HG03097 (cell line): ENCODE measurements around the gene BCO2.

ENCODE experiments used
- ATAC-seq: cut with Tn5 transposase; IDR thresholded peaks from one replicate; pipeline ENCODE4 v1.9.1; 2021; ENCODE audit not compliant: unreplicated experiment, low FRiP score

Gene BCO2

DNA sequence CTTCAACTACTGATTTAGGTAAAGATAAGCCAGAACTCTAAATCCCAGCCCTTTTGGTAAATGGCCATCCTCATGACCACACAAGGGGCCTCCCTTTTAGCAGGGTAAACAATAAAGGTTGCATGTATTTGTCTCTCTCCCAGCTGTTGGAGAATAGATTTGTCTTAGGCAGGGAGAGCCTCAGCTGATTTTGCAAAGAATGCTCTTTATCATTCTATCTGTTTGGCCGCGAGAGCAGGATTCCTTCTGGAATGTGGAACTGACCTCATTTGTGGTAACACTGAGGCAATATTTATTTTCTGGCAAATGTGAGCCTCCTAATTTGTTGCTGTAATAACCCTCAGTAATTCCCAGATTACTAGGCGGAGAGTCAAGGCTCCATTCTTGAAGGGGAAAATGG is 66.2 kb downstream of the BCO2 start:
- no peak for ATAC-seq

DNA sequence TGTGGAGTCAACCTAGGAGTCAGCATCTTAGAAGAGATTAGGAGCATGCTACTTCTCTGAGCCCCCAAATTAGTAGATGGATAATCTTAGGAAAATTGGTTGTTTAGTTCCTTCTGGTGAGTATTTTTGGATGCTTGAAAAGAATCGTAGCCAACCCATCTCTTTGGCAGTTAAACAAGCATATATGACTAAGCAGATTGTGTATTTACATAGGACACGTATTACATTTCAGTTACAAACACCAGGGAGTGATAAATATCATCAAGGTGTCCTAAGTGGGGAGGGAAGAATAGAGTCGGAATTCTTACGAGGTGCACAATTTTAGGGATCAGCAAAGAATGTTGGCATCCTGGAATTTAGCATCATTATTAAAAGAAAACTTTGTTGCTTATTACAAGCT is 71.9 kb downstream of the BCO2 start:
- no peak for ATAC-seq

DNA sequence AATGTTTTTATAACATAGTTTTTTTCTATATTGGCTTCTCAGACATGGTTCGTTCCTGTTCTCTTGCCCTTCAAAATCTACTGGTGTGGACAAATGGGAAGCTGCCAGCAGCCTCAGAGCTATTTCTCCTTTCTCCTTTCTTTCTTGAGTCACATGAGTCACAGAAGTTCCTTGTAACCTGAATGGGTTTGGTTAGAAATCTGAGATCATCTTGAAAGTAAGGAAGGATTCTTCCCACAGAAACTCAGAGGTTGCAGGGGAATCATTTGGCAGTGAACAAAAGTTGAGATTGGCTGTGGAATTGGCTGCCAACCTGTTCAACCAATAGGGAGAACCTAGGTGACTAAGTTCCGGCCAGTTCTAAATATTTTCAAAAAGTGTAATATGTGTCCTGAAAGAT is 72.9 kb downstream of the BCO2 start:
- ATAC-seq, result no peak

DNA sequence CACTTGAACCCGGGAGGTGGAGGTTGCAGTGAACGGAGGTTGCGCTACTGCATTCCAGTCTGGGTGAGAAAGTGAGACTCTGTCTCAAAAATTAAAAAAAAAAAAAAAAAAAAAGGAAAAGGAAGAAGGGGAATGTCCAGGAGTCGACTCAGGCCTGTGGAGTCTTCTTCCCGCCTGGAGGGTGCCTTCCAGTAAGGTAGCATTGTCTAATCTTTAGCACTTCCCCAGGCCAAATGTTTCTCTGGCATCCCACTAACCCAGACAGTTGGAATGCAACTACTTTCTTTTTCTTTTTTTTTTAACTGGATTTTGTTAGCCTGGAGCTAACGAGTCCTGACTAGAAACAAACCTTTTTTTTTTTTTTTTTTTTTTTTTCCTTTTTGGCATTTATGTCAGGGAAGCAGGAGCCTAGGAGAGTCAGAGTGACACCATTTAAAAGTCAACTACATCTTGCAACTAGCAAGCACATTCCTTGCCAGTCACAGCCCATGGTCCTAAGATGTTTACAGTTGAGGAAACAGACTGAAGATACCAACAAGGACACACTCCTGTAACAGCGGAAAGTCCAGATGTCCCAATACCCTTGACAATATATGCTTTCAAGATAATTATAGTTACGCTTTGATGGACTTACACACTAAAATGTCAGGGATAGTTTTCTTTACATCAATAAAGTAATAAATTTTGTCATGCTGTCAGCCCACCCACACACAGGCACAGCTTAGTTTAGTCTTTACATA is 74.7 kb downstream of the BCO2 start:
- no peak for ATAC-seq

DNA sequence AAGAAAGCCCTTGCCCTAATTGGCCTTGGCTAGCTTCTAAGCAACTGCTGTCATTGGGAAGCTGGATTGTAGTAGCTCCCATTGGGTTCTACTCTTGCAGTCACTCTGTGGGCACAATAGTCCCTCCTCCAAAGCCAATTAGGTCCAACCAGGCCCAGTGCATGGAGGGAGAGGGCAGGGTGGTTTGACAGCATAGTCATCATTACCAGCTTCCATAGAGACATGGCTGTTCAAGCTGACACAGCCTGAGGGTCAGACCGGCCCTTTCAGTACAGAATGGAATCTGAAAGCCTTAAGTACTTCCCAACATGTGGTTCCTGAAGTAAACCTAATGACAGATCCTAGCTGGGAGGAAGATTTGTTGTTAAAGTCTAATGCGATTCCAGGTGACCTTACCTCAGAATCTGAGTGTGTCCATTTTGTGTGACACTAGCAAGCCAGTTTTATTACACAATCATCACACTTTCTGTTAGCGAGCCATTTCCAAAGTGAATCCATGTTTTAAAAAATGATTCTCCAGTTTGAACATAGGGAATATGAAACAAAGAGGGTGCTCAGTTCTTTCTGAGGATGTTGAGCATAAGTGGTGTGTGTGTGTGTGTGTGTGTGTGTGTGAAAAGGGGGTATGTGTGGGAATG is 78.4 kb downstream of the BCO2 start:
- no peak for ATAC-seq

DNA sequence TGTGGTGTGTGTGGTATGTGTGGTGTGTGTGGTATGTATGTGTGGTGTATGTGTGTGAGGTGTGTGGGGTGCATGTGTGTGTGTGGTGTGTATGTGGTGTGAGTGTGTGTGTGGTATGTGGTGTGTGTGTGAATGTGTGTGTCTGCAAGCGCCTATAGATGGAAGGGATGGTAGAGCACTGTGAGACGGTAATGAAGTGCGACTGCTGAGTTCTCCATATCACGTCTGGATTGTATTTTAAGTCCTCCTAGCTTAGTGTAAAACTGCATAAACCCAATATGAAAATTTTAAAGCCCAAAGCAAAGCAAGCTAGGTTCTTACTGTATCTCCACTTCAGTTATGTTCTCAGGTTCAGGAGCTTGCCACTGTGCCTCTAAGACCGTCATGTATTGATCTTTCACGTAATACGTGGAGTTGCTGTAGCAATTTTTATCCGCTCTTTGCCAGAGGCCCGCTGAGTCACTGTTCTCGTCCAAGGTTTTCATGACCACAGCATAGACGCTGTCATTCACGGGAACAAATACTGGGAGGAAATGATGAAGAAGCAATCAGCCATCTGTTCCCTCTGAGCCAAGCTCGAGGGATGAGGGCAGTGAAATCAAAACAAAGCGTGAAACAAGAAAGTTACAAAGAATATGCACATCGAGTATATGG is 79.9 kb downstream of the BCO2 start:
- ATAC-seq, result no peak

DNA sequence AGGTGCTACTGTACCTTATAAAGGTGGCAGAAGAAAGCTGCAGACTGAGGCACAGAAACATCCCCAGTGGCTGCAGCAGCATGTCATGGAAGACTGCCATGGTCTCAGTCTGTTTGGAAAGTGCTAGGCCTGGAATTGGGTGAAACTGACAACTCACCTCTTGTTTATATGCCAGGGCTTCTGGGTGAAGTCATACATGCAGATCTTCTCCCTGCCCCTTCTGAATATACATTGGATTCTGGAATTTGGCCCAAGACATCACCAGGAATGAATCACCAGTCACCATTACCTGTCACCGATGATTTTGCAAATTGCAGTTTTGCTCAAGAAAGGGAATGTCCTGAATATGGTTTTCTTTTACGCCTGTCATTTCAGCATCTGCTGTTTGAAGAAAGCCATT is 85.2 kb downstream of the BCO2 start, which contains the start of gene PLET1:
PLET1 (minus strand) TSS at position 371 of the 400 bp plus-strand sequence; CDS start at position 100, 271 bp downstream.
- ATAC-seq, result no peak

DNA sequence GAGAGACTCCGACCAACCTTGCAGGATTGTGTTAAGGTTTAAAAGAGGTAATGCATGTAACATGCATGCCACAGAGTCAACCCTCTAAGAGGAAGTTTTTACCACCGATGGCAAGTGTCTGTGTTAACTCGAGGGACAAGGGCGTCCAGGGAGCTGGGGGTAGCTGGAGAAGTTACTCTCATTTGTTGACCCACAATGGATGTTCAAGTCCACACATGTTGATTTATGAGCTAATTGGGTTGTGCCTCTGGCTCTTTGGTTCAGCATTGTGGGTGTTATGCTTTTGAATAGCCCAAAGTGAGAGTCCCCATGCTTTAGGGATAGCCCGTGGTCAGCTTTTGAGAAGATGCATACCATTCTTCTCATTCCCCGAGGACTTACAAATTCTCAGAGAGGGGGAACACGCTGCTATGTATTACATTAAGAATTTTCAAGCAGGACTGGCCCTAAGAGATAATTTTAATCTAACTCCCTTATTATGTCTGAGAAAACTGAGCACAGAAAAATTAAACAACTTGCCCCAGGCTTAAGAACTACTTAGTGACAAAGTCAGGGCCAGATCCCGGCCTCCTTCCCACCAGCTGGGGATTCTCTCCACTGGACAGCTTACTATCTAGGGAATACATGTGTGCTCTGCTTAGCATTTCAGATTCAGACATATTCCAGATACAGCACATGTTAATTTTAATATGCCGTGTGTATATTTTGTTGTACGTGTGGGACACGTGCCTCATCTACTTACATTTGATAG is 90.5 kb downstream of the BCO2 start:
- no peak for ATAC-seq

DNA sequence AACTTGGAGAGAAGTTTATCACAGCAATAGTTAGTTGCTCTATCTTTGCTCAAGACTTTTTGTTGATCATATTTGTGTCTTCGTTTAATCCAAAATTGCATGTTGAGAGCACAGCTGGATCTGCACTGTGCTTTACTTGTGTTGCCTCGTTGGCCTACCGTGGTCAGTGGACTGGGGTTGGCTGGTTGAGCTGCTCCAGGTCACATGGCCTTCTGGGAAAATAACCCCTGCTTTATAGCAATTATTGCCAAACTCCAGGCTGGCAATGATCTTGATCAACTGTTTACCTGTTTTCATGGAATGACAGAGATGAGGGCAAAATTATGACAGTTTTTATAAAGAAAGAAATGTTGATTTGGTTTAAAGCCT is 91.1 kb downstream of the BCO2 start:
- ATAC-seq, result no peak

DNA sequence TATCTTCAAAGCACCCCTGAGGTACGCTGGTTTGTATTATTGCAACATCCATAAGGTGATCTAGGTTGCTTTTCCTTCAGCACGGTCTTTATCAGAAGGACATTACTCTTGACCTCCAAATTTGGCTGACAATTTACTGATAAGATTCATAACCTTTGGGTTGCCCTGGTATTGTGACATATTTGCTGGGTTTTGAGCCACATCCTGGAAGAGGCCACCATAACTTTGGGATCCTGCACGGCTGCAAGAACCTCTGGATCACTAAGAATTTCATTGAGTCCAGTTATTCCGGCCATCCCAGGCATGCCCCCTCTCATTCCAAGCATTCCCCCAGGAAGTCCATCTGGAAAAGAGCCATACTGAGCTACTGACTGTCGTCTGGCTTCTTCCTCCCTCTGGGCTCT is 91.9 kb downstream of the BCO2 start:
- ATAC-seq, result no peak

DNA sequence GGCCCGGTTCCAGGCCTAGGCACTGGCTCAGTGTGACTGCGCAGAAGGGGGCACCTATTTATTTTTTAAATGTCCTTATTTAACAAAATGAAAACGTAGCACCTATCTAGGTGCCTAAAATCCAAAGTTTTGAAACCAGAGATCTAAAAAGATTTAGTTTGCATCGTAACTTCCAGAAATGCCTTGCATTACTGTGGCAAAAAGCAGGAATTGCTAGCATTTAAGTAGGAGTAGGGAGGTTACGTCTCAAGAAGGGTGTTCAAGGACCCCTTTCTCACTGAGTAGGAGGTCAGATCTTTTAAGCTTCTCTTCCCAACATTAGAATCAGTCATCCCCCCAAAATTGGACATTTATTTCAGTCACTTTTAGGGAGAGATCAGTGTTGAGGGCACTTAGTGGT is 93.1 kb downstream of the BCO2 start:
- no peak for ATAC-seq
